Panc1 (cell line): ENCODE results near the gene ZNF282.

Source experiments
- POLR2AphosphoS5 ChIP-seq: IDR thresholded peaks from 2 replicates; pipeline ENCODE4 v1.6.1; 2012; ENCODE audit warnings: mild to moderate bottlenecking, low read depth, low read length, moderate library complexity
- SIN3A ChIP-seq: IDR thresholded peaks from 2 replicates; pipeline ENCODE4 v1.6.1; 2012; ENCODE audit warnings: low read depth, mild to moderate bottlenecking, low read length, moderate library complexity, borderline replicate concordance; ENCODE audit not compliant: insufficient read depth
- TF ChIP-seq, protein P1 (sequence below): fragments of 450-650 bp; IDR thresholded peaks from 2 replicates; pipeline ENCODE4 v1.5.1; 2017; ENCODE audit warnings: mild to moderate bottlenecking

- peak; percentile 36 for TF ChIP-seq POLR2AphosphoS5
- TF ChIP-seq SIN3A = no peak
- TF ChIP-seq, protein P1, sequence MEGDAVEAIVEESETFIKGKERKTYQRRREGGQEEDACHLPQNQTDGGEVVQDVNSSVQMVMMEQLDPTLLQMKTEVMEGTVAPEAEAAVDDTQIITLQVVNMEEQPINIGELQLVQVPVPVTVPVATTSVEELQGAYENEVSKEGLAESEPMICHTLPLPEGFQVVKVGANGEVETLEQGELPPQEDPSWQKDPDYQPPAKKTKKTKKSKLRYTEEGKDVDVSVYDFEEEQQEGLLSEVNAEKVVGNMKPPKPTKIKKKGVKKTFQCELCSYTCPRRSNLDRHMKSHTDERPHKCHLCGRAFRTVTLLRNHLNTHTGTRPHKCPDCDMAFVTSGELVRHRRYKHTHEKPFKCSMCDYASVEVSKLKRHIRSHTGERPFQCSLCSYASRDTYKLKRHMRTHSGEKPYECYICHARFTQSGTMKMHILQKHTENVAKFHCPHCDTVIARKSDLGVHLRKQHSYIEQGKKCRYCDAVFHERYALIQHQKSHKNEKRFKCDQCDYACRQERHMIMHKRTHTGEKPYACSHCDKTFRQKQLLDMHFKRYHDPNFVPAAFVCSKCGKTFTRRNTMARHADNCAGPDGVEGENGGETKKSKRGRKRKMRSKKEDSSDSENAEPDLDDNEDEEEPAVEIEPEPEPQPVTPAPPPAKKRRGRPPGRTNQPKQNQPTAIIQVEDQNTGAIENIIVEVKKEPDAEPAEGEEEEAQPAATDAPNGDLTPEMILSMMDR = no peak
Observed at GRCh38 chr7:149228831-149229471, 33.6 kb downstream of the ZNF282 start.
